OCI-M2 (cell line): ENCODE results near the gene ASMTL.

Experiments used
- DNase-seq: peaks from one replicate; lab custom pipeline; 2025; ENCODE audit not compliant: unreplicated experiment; lab: John Stamatoyannopoulos, UW

ASMTL gene

GRCh38 chrX:1354036-1355019 lies 98.4 kb downstream of the ASMTL start:
- no peak for DNase-seq
